GM13977 (cell line): Measurements from ENCODE around the gene METTL2A.
"Not testable (repeated sequence)": the region's sequence is repeated elsewhere in the genome, so short reads cannot be mapped to it uniquely, and the experiment has no call there.

Experiments
- DNase-seq: peaks from one replicate; pipeline ENCODE4 v3.0.0; 2012; ENCODE audit warnings: low spot score
- in situ Hi-C: fragments of 300-500 bp; cut with MboI; formaldehyde crosslinking; loops from one replicate; pipeline ENCODE4 v1.12.0; 2022; ENCODE audit warnings: low sequenced_read_pairs, low pct_unique_long_range_greater_than_20kb, mixed read lengths, inconsistent platforms; ENCODE audit not compliant: unreplicated experiment
- TF ChIP-seq, protein P1 (sequence below): IDR thresholded peaks from 2 replicates; pipeline ENCODE4 v1.5.1; 2012; ENCODE audit warnings: mild to moderate bottlenecking, control low read depth; ENCODE audit not compliant: insufficient read depth; ENCODE audit errors: extremely low read depth, missing control alignments

Gene METTL2A

DNA sequence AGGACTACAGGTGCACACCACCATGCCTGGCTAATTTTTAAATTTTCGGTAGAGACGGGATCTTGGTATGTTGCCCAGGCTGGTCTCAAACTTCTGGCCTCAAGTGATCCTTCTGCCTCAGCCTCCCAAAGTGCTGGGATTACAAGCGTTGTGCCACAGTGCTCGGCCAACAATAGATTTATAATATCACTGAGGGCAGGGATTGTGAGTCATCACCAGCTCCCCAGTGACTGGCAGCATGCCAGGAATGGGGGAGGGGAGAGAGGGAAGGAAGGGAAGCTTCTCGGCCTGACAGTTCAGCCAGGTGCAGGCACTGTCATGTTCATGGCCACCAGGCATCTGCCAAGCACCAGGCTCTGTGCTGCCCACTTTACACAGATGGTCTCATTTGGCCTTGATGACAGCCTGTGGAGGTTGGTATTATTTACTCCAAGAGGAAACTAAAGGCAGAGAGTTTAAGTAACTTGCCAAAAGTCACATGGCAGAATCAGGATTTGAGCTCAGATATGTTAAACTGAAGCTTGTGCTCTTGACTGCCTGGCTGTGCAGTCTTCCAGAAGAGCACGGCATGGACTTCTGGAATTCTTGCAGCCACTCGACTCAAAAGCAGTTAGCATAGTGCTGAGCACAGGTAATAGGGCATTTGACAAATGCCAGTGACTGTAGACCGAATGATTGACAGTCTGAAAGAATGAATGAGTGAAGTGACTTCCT lies 47.1 kb downstream of the METTL2A start:
- DNase-seq, in situ Hi-C loops: not testable (repeated sequence)

DNA sequence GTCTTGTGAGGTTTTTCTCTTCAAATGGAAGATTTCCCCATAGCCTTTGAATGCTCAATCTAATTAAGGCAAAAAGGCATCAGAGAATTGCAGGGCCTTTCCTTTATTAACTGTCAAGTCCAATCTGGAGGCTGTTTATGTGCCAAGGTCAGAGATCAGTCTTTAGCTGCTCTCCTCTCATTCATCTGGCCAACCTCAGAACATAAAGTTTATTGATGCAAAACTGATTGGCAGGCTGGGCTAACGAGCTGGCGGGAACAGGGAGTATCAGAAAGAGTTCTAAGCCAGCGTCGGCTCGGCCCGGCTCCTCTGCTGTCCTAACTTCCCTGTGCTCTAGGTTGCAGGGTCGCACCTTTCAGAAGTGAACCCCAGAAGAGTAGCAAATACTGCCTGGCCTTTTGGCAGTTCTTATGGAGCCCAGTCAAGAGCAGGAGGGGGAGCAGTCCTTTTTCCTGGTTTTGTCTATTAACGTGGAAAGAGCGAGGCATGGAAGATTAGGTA lies 47.7 kb downstream of the METTL2A start:
- in situ Hi-C loops, DNase-seq: not testable (repeated sequence)

DNA sequence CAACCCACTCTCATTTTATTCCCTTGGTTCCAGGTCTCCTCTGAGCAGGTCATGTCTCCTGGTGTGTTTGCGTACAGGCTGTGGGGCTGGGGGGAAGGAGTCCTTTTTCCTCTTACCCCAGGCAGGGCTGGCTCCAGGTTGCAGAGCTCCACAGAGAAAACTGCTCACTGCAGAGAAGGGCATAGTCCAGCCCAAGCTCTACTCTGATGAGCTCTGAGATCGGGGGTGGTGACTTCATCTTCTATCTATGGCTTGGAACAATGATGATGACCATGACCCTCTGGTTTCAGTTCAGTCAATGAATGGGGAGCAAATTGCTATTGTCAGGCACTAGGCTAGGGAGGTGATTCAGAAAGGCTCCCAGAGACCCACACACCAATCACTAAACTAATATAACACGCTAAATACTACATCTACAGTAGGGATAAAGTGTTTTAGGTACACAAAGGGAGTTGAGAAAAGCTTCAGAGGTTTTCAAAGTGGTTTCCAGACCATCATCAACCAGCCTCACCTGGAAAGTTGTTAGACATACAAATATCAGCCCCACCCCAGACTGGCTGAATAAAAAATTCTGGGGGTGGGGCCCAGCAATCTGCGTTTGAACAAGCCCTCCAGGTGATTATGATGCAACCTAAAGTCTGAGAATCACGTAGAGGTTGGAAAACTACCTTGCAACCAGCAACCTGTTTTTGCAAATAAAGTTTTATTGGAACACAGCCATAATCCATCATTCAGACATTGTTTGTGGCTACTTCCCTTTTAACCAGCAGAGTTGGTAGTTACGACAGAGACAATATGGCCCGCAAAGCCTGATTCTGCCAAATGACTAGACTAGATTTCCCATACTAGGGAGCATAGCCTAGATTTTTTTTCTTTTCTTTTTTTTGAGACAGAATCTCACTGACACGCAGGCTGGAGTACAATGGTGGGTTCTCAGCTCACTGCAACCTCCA lies 49.6 kb downstream of the METTL2A start:
- in situ Hi-C loops, DNase-seq: not testable (repeated sequence)

DNA sequence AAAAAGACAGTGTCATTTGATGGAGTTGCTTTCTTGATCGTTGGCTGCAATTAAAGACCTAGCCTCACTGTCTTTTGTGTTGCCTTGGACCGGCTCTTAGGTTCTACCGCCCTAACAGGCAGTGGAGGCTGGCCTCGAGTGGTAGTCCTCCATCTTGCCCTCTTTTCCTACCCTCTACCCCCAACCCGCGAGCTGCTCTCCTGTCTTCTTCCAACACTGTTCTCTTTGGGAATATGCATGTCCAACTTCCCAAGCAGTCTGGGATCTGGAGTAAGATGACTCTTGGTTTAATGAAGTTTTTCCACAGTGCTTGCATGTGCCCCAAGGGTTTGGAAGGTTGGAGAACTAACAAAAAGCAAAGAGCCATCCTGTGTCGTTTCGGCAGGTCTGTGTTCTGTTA lies 53.4 kb downstream of the METTL2A start:
- in situ Hi-C loops, DNase-seq: not testable (repeated sequence)

DNA sequence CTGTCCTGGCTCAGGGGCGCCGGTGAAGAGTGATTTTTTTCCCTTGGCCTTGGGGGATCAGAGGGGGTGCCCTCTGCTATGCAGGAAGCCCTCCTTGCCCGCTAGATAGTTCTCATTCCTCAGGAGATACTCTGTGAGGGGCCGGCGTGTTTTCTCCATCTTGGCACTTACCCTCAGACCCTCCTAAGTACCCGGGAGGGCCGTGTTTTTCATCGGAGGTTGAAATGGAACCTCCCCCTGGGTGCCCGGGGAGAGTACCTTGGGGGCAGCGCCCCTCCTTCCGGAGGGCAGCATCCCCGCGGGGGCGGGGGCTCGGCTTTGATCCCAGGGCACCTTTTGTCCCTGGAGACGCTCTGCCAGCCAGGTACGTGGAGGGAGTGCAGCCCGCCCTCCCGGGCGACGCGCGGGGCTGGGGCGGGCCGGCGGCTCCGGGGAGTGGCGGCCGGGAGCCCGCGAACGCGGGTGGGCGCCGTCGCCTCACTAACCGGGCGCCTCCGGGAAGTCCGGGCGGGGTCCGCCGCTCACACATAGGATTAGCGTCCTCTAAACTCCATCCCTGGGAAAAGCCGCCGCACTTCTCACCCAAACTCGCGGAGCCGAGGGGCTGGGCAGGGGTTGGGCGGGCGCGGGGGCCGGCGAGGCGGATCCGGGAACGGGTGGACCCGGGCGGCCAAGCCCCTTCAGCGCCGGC lies 54.2 kb downstream of the METTL2A start:
- in situ Hi-C loops: not testable (repeated sequence)
- DNase-seq: peak; percentile 40

DNA sequence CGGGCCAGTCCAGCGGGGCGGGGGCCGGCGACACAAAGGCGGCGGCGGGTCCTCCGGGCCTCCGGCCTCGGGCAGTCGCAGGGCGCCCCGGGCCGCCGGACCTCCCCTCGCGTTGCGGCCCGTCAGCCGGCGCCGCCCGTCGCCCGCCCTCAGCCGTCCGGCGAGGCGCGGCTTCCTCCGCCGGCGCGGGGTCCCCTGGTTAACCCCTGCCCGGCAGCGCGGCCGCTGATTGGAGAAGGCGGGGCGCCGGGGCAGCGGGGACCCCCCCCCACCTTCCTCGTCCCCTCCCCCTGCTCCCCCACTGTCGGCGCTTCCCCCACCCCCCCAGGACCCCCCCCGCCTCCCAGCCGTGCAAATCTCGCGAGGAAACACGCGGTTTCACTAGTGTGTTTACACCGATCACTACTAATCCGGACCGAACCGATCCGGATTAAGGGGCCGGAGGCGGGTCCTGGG lies 54.8 kb downstream of the METTL2A start, which contains the start of gene TLK2:
Gene TLK2, plus strand, starts transcription at position 402 of the 456 bp plus-strand sequence. CDS start 2,301 bp downstream, outside the sequence.
- in situ Hi-C loops: no loop called here
- DNase-seq: peak; percentile 98
- TF ChIP-seq, protein P1, sequence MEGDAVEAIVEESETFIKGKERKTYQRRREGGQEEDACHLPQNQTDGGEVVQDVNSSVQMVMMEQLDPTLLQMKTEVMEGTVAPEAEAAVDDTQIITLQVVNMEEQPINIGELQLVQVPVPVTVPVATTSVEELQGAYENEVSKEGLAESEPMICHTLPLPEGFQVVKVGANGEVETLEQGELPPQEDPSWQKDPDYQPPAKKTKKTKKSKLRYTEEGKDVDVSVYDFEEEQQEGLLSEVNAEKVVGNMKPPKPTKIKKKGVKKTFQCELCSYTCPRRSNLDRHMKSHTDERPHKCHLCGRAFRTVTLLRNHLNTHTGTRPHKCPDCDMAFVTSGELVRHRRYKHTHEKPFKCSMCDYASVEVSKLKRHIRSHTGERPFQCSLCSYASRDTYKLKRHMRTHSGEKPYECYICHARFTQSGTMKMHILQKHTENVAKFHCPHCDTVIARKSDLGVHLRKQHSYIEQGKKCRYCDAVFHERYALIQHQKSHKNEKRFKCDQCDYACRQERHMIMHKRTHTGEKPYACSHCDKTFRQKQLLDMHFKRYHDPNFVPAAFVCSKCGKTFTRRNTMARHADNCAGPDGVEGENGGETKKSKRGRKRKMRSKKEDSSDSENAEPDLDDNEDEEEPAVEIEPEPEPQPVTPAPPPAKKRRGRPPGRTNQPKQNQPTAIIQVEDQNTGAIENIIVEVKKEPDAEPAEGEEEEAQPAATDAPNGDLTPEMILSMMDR: no peak

DNA sequence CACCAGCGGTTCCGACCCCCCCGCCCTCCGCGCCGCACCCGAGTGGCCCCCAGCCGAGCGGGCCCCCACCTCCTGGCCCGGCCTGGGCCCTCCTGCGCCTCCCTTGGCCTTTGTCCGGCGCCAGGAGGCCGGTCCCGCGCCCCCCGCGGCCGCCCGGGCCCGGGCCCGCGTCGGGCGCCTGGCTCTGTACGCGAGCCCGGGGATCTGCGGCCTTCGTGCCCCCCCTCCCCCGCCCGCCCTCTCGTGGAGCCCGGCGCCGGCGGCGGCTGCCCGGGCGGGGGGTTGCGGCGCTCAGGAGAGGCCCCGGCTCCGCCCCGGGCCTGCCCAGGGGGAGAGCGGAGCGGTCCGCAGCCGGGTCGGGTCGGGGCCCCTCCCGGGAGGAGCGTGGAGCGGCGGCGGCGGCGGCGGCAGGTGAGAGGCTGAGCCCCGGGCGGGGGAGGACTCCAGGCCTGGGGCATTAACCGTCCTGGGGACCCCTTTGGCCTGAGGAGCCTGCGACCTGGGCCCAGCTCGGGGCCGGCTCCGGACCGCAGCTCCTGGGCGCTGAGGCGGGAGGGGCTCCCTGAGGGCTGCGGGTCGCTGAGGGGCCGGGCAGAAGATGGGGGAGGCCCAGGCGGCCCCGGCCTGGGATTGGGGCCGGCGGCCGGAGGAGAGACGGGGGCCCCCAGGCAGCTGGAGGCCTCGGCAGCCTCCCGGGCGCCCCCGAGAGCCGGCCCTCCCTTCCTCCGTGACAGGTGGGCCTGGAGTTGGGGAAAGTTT lies 55.4 kb downstream of the METTL2A start:
- peak; percentile 50 for DNase-seq
- in situ Hi-C loops: not testable (repeated sequence)

DNA sequence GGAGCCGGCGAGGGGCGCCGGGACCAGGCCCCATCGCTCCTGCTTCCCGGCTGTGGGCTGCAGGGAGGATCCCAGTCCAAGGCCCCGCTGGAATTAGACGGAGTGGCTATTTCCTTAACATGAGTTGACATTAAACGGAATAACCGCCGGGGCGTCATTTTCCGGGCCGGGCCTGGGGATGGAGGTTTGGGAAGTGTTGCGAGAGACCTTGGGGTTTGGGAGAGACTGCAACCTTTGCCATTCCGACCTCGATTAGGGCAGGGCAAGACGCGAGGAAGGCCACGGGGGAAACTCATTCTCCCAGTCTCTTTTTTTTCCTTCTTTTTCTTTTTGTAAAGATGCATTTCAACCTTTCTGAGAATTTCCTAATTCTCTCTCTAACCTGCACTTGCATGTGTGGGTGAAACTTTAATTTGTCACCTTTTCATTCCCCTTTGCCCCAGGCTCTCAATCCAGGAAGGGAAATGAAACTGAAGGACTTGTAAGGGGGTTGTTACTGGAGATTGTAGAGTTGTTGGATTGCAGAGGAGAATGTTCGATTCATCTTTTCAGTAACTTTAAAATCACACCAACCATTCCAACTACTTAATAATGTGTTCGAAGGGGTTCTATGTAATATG lies 56.1 kb downstream of the METTL2A start:
- in situ Hi-C loops, DNase-seq: not testable (repeated sequence)

DNA sequence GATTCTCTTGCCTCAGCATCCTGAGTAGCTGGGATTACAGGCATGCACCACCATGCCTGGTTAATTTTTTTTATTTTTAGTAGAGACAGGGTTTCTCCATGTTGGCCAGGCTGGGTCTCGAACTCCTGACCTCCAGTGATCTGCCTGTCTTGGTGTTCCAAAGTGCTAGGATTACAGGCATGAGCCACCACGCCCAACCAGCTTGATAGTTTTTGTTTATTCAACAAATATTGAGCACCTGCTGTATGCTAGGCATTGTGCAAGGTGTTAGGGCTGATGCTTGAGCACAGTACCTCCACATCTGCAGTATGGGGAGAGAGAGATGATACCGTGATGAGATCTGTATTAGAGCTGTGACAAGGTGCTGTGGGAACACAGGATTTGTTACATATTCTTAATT lies 58.9 kb downstream of the METTL2A start:
- in situ Hi-C loops: not testable (repeated sequence)

DNA sequence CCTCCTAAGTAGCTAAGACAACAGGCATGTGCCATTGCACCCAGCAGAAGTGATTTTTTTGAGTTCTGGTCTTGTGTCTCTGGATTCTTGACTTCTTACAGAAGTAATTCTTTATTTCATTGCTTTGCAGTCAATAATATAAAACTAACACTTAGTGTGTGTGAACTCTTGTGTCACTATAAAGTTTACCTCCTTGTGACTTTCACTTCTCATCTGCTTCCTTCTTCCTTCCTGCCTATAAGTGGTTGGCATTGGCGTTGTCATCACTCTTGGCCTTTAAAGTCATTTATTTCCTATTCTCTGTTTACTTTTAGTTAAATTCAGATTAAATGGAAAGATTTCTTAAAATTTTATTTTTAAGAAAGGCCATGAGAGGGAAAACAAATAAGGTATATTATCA lies 67.3 kb downstream of the METTL2A start:
- DNase-seq, in situ Hi-C loops: not testable (repeated sequence)

More for the DNA sequence above, 58.9 kb downstream of the METTL2A start:
- not testable (repeated sequence) for DNase-seq

DNA sequence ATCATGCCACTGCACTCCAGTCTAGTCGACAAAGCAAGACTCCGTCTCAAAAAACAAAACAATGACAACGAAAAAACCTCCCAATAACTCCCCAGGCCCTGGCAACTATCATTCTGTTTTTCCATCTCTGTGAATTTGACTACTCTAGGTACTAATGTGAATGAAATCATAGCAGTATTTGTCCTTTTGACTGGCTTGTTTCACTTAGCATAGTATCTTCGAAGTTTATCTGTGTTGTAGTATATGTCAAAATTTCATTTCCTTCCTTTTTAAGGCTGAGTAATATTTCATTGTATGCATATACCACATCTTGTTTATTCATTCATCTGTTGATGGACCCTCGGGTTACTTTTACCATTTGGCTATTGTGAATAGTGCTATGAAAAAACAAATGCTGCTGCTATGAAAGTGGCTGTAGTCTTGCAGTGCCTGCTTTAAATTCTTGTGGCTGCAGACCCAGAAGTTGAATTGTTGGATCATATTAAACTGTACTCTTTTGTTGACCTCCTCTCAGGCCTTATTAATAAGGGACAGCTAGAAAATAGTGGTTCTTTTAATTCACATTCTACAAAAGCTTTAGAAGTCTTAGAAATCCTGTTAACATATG lies 69.5 kb downstream of the METTL2A start:
- in situ Hi-C loops, DNase-seq: not testable (repeated sequence)

DNA sequence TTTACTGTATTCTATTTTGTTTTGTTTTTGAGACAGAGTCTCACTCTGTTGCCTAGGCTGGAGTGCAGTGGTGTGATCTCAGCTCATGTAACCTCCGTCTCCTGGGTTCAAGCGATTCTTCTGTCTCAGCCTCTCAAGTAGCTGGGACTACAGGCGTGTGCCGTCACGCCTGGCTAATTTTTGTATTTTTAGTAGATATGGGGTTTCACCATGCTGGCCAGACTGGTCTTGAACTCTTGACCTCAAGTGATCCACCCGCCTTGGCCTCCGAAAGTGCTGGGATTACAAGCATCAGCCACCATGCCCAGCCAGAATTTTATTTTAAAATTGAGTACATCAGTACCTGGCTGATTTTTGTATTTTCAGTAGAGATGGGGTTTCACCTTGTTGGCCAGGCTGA lies 70.4 kb downstream of the METTL2A start:
- DNase-seq, in situ Hi-C loops: not testable (repeated sequence)

DNA sequence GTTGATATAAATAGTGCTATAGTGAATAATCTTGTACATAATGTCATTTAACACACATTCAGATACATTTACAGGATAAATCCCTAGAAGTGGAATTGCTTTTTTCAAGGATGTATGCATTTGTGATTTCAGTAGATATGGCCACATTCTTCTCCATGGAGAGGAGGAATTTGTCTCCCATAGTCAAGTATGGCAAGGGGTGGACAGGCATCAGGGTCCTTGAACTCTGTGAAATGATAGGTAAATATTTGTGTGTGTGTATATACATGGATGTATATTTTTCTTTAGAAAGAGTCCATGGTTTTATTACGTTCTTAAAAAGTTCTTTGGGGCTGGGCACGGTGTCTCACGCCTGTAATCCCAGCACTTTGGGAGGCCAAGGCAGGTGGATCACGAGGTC lies 72.6 kb downstream of the METTL2A start:
- in situ Hi-C loops: not testable (repeated sequence)

DNA sequence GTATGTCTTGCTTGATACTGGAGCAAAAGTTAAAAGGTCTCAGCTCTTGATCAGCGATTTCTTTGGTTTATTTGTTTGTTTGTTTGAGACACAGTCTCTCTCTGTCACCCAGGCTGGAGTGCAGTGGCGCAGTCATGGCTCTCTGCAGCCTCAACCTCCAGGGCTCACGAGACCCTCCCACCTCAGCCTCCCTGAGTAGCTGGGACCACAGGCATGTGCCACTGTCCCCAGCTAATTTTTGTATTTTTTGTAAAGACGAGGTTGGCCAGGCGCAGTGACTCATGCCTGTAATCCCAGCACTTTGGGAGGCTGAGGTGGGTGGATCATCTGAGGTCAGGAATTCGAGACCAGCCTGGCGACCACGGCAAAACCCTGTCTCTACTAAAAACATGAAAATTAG lies 75.1 kb downstream of the METTL2A start:
- in situ Hi-C loops, DNase-seq: not testable (repeated sequence)

More for the DNA sequence above, 72.6 kb downstream of the METTL2A start:
- DNase-seq: not testable (repeated sequence)
